ENCODE data around the gene SEC14L6. TPM values are rescaled to one million over a fixed set of nuclear protein-coding genes. Genes with fewer than 3 reads are reported as not detected.

The SEC14L6 gene
- total RNA-seq, 4 donors from 2014 or later: 7.7 to 72.1 (median 45.0) TPM

DNA sequence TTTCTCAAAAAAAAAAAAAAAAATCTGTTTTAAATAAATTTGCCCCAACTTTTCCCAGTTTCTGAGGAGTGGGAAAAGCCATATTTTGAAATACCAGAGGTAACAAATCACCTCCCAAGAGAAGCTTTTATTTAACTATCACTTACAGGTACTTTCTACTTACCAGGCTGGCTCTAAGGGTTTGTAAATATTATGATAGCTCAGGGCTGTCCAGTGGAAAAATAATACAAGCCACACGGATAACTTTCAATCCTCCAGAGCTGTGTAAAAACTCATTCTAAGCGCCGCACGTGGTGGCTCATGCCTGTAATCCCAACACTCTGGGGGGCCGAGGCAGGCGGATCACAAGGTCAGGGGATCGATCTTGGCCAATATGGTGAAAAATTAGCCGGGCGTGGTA, 35.4 kb downstream of the SEC14L6 start:
- DNase-seq (ENCODE audit: low spot score in 2 of 2): no peak
- 86 to 88% methylated on average over 9 of the region's 9 CpGs for WGBS, 2 donors
- H3K4me3 ChIP-seq (ENCODE audit: low read depth, poor library complexity, severe bottlenecking): no peak overlapping the region
- intact Hi-C loops (cut with DNase I; ENCODE audit: low total_unique reads): no loop called here
- TF ChIP-seq, protein P1, sequence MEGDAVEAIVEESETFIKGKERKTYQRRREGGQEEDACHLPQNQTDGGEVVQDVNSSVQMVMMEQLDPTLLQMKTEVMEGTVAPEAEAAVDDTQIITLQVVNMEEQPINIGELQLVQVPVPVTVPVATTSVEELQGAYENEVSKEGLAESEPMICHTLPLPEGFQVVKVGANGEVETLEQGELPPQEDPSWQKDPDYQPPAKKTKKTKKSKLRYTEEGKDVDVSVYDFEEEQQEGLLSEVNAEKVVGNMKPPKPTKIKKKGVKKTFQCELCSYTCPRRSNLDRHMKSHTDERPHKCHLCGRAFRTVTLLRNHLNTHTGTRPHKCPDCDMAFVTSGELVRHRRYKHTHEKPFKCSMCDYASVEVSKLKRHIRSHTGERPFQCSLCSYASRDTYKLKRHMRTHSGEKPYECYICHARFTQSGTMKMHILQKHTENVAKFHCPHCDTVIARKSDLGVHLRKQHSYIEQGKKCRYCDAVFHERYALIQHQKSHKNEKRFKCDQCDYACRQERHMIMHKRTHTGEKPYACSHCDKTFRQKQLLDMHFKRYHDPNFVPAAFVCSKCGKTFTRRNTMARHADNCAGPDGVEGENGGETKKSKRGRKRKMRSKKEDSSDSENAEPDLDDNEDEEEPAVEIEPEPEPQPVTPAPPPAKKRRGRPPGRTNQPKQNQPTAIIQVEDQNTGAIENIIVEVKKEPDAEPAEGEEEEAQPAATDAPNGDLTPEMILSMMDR (IDR thresholded peaks at IDR 0.05): no peak
- TF ChIP-seq POLR2A (IDR thresholded peaks at IDR 0.05): no peak

DNA sequence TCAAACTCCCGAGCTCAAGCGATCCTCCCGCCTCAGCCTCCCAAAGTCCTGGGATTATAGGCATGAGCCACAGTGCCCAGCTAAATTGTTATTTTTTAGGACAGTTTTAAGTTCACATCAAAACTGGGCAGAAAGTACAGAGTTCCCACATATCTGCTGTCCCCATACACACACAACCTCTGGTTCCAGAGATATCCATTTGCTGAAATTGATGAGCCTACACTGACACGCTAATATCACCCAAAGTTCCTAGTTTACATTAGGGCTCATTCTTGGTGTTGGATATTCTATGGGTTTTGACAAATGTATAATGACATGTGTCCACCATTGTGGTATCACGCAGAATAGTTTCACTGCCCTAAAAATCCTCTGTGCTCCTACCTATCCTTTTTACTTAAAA, 38.3 kb downstream of the SEC14L6 start:
- TF ChIP-seq POLR2A (IDR thresholded peaks at IDR 0.05): no peak
- TF ChIP-seq, protein P1 (IDR thresholded peaks at IDR 0.05): no peak
- no peak for DNase-seq (ENCODE audit: low spot score in 2 of 2)
- no peak overlapping the region for H3K4me3 ChIP-seq (ENCODE audit: low read depth, poor library complexity, severe bottlenecking)
- WGBS, 2 donors: 81 to 95% methylated on average over 5 of the region's 5 CpGs
- intact Hi-C loops (cut with DNase I; ENCODE audit: low total_unique reads): no loop called here

DNA sequence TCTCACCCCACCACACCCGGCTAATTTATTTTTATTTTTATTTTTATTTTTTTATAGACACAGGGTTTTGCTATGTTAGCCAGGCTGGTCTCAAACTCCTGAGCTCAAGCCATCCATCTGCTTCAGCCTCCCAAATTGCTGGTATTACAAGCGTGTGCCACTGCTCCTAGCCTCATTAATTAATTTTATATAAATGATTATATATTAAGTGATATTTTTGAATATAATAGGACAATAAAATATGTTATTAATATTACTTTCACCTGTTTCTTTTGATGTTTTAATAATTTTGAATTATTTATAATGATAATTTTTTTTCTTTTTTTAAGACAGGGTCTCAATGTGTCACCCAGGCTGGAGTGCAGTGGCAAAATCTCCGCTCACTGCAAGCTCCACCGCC, 38.9 kb downstream of the SEC14L6 start:
- no peak for DNase-seq (ENCODE audit: low spot score in 2 of 2)
- 82 to 87% methylated on average over 4 of the region's 4 CpGs for WGBS, 2 donors

DNA sequence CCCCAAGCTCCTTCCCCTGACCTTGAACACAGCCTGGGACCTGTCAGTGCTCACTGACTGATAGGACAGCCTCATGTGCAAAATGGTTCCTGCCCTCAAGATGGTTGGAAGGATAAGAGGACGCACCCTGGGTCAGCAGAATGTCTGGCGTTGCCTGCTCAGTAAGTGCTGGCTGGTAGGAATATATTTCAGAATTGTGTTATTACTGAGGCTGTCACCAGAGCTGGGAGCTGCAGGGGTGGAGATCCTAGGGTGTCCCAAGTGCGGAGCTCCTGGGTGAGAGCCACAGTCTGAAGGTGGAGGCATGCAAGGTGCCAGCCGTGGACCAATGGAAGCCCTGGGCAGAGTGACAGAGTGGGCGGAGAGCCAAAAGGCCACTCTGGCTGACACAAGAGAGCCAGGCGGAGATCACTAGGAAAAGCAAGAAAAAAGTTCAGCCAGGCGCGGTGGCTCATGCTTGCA, 40.0 kb downstream of the SEC14L6 start:
- no peak overlapping the region for H3K4me3 ChIP-seq (ENCODE audit: low read depth, poor library complexity, severe bottlenecking)
- WGBS, 2 donors: 52 to 67% methylated on average over 8 of the region's 8 CpGs
- TF ChIP-seq, protein P1 (IDR thresholded peaks at IDR 0.05): no peak
- TF ChIP-seq POLR2A (IDR thresholded peaks at IDR 0.05): no peak
- DNase-seq (ENCODE audit: low spot score in 2 of 2): no peak
- intact Hi-C loops (cut with DNase I; ENCODE audit: low total_unique reads): no loop called here

More for the DNA sequence above, 38.9 kb downstream of the SEC14L6 start:
- intact Hi-C loops (cut with DNase I; ENCODE audit: low total_unique reads): no loop called here
- TF ChIP-seq, protein P1 (IDR thresholded peaks at IDR 0.05): no peak
- TF ChIP-seq POLR2A (IDR thresholded peaks at IDR 0.05): no peak
- H3K4me3 ChIP-seq (ENCODE audit: low read depth, poor library complexity, severe bottlenecking): no peak overlapping the region

DNA sequence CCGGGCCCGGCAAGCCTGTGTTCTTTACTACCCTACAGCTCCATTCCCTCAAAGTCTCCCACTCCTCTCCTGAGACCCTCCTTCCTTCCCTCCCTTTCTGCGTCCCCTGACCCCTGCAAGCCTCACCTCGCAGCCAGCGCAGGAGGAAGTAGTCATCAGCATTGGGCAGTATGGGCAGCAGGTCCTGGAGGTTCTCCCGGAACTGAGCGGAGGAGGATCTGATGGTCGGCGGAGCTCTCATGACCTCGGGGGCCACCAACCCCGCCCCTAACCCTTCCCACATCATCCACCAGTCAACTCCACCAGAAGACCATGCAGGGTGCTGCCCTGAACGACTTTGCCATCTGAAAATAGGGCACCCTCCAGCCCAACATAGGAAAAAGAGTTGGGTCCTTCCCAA, 43.0 kb downstream of the SEC14L6 start:
- intact Hi-C loops (cut with DNase I; ENCODE audit: low total_unique reads): no loop called here
- TF ChIP-seq, protein P1 (IDR thresholded peaks at IDR 0.05): no peak
- no peak for TF ChIP-seq POLR2A (IDR thresholded peaks at IDR 0.05)
- no peak overlapping the region for H3K4me3 ChIP-seq (ENCODE audit: low read depth, poor library complexity, severe bottlenecking)
- 85 to 89% methylated on average over 12 of the region's 12 CpGs for WGBS, 2 donors
- DNase-seq (ENCODE audit: low spot score in 2 of 2): no peak

DNA sequence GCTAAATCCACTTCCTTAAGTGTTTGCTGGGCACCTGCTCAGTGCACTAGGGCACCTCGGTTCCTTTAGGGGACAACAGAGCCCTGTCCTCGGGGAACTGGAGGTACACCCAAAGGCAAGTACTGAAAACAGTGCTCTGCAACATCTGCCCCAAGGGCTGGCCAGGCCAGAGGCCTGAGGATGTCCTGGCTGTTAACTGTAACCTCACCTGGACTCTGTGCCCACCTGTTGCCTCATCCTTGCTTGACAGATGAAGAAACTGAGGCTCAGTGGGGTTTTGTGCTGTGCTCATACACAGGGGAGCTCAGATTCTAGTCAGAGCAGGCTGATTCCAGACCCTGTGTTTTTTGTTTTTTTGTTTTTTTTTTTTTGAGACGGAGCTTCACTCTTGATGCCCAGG, 43.6 kb downstream of the SEC14L6 start:
- no peak overlapping the region for H3K4me3 ChIP-seq (ENCODE audit: low read depth, poor library complexity, severe bottlenecking)
- WGBS, 2 donors: 65 to 78% methylated on average over 3 of the region's 3 CpGs
- intact Hi-C loops (cut with DNase I; ENCODE audit: low total_unique reads): no loop called here
- DNase-seq (ENCODE audit: low spot score in 2 of 2): no peak
- TF ChIP-seq, protein P1 (IDR thresholded peaks at IDR 0.05): no peak
- no peak for TF ChIP-seq POLR2A (IDR thresholded peaks at IDR 0.05)

Data from lower leg skin (tissue), 4 donors.